NB4 (cell line): ENCODE data around the gene DENND10.

Source experiments
- POLR2A ChIP-seq: IDR thresholded peaks from 2 replicates; pipeline ENCODE4 v1.6.1; 2011; ENCODE audit warnings: mild to moderate bottlenecking; ENCODE audit not compliant: insufficient read length; ENCODE audit errors: extremely low read depth
- TF ChIP-seq, protein P1 (sequence below): IDR thresholded peaks from one replicate; pipeline ENCODE4 v1.5.1; 2012; ENCODE audit warnings: low read depth, low read length
- TF ChIP-seq, protein P2 (sequence below): IDR thresholded peaks from 2 replicates; pipeline ENCODE4 v1.6.1; 2011; ENCODE audit warnings: low read depth, low read length

DNA sequence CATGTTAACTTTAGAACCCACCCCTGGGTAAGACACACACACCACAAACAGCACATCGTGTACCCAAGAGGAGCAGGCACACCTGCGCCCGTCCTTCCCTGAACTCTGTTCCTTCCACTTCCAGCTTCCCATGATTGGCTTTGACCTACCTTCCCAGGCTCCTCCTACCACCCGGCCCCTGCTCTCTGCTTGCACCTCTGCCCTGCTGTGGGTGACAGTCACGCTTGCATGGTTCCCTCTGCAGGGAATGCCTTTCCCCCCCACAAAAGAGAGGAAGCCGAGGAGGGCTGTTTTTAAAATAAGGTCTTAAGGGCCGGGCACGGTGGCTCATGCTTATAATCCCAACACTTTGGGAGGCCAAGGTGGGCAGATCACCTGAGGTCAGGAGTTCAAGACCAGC lies 45.2 kb downstream of the DENND10 start:
- no peak for TF ChIP-seq POLR2A
- TF ChIP-seq, protein P1, sequence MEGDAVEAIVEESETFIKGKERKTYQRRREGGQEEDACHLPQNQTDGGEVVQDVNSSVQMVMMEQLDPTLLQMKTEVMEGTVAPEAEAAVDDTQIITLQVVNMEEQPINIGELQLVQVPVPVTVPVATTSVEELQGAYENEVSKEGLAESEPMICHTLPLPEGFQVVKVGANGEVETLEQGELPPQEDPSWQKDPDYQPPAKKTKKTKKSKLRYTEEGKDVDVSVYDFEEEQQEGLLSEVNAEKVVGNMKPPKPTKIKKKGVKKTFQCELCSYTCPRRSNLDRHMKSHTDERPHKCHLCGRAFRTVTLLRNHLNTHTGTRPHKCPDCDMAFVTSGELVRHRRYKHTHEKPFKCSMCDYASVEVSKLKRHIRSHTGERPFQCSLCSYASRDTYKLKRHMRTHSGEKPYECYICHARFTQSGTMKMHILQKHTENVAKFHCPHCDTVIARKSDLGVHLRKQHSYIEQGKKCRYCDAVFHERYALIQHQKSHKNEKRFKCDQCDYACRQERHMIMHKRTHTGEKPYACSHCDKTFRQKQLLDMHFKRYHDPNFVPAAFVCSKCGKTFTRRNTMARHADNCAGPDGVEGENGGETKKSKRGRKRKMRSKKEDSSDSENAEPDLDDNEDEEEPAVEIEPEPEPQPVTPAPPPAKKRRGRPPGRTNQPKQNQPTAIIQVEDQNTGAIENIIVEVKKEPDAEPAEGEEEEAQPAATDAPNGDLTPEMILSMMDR = no peak
- TF ChIP-seq, protein P2, sequence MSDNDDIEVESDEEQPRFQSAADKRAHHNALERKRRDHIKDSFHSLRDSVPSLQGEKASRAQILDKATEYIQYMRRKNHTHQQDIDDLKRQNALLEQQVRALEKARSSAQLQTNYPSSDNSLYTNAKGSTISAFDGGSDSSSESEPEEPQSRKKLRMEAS = no peak
